ENCODE results near the gene SYCP3. TPM values are rescaled to one million over a fixed set of nuclear protein-coding genes. Genes with fewer than 3 reads are reported as not detected.

SYCP3 gene
- total RNA-seq, 1 experiment from 2014 or later, result 0.31 TPM

DNA sequence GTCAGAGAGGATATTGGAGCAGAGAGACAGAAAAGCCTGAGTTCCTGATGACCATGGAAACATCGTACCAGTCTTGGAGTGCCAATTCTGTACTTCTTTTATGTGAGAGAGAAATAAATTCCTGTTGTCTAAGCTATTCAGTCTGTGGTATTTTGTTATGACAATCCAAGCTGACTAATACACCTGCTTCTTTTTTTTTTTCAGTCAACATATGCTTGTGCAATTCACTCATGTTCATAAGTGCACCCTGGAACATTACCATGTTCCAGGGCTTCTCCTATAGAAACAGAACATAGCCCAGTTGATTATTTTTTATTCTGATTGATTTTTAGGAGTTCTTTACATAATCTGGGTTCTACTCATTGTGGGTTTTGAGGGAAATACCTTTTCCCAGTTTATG lies 43.6 kb downstream of the SYCP3 start:
- Mint-ChIP-seq H3K36me3 (ENCODE audit: insufficient read depth in 1 of 3, low read depth in 3 of 3) (peaks cover 0 to 2% (median 0%) of the 10 kb centered on the region in 3 experiments; a peak in 2 of 7 replicates), H3K4me1 (peaks cover 18 to 23% of the 10 kb centered on the region in 2 experiments), H3K27me3 (ENCODE audit: low read depth) (peaks cover 25% of the 10 kb centered on the region), H3K27ac (no peak overlapping the region), H3K9me3 (no peaks in the 10 kb centered on the region), H3K4me3 (no peak overlapping the region)
- Histone ChIP-seq H3K18ac (ENCODE audit: insufficient read length, low read depth, low read length) (no peak overlapping the region), H3K79me2 (ENCODE audit: insufficient read depth, low read length) (no peaks in the 10 kb centered on the region), H2AK5ac (ENCODE audit: insufficient read length, low read length) (no peak overlapping the region), H2BK5ac (ENCODE audit: insufficient read length, low read length) (no peak overlapping the region), H4K20me1 (ENCODE audit: control insufficient read depth, insufficient read depth, insufficient read length) (no peaks in the 10 kb centered on the region), H3T11ph (ENCODE audit: low read length) (no peak overlapping the region), H4K8ac (replicated peaks; ENCODE audit: insufficient read length, low read depth, low read length) (no peak overlapping the region), H3K23ac (ENCODE audit: insufficient read length, low read depth, low read length) (no peak overlapping the region), H3K4ac (ENCODE audit: low read depth, low read length) (no peak overlapping the region), H3K9ac (ENCODE audit: extremely low read depth, insufficient read length, low read length) (no peak overlapping the region), H3K9me3 (ENCODE audit: control insufficient read depth, low read depth, low read length) (no peaks in the 10 kb centered on the region), H2BK12ac (ENCODE audit: insufficient read length, low read depth, low read length) (no peak overlapping the region), H3K4me2 (ENCODE audit: insufficient read depth, insufficient read length, low read length) (no peak overlapping the region), H3K27me3 (ENCODE audit: insufficient read depth, low read length) (peaks cover 8% of the 10 kb centered on the region; the same call in 1 of the 2 replicates), H2BK20ac (ENCODE audit: low read depth, low read length, poor library complexity, severe bottlenecking) (no peak overlapping the region), H2BK120ac (ENCODE audit: low read depth, low read length, poor library complexity, severe bottlenecking) (no peak overlapping the region), H2AFZ (ENCODE audit: low read length) (no peak overlapping the region), H3K27ac (ENCODE audit: insufficient read length, low read depth, low read length) (no peak overlapping the region), H4K5ac (ENCODE audit: insufficient read length, low read depth, low read length) (no peak overlapping the region), H3K79me1 (ENCODE audit: insufficient read depth, low read depth, low read length, poor library complexity, severe bottlenecking) (no peaks in the 10 kb centered on the region), H4K91ac (ENCODE audit: insufficient read length, low read depth, low read length) (no peak overlapping the region), H3K4me1 (ENCODE audit: insufficient read depth, low read length) (peaks cover 3% of the 10 kb centered on the region; the same call in 1 of the 2 replicates), H3K14ac (ENCODE audit: insufficient read depth, low read length) (no peak overlapping the region), H3K56ac (ENCODE audit: insufficient read length, low read depth, low read length) (no peak overlapping the region), H3K23me2 (ENCODE audit: insufficient read length, low read depth, low read length, poor library complexity, severe bottlenecking) (peaks cover 13% of the 10 kb centered on the region), H2BK15ac (ENCODE audit: low read depth, low read length) (no peak overlapping the region)
- no peak for DNase-seq
- TF ChIP-seq, protein P1, sequence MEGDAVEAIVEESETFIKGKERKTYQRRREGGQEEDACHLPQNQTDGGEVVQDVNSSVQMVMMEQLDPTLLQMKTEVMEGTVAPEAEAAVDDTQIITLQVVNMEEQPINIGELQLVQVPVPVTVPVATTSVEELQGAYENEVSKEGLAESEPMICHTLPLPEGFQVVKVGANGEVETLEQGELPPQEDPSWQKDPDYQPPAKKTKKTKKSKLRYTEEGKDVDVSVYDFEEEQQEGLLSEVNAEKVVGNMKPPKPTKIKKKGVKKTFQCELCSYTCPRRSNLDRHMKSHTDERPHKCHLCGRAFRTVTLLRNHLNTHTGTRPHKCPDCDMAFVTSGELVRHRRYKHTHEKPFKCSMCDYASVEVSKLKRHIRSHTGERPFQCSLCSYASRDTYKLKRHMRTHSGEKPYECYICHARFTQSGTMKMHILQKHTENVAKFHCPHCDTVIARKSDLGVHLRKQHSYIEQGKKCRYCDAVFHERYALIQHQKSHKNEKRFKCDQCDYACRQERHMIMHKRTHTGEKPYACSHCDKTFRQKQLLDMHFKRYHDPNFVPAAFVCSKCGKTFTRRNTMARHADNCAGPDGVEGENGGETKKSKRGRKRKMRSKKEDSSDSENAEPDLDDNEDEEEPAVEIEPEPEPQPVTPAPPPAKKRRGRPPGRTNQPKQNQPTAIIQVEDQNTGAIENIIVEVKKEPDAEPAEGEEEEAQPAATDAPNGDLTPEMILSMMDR (conservative IDR thresholded peaks at IDR 0.05), result no peak
- no CpG with 5 or more reads among the region's 1 CpG for WGBS (ENCODE audit: extremely low coverage, insufficient read length, low lambda C conversion rate)
